ENCODE results near the gene NAA20. TPM values are rescaled to one million over a fixed set of nuclear protein-coding genes. Genes with fewer than 3 reads are reported as not detected.

The NAA20 gene
- total RNA-seq, 1 experiment from 2014 or later = 113 TPM

Other genes with a start within 250 kb of the NAA20 start
- gene CRNKL1, start 35.1 kb downstream of the NAA20 start, total RNA-seq (2014; rRNA removed) = 17.2 and 22.5 TPM in 2 replicates
- gene CFAP61, start 35.2 kb downstream of the NAA20 start, total RNA-seq (2014; rRNA removed) = not detected in 2 replicates

All from PC-3 (cell line).